ENCODE data around the gene MCOLN2. TPM values are rescaled to one million over a fixed set of nuclear protein-coding genes. Genes with fewer than 3 reads are reported as not detected.
"Not testable (repeated sequence)": the region's sequence is repeated elsewhere in the genome, so short reads cannot be mapped to it uniquely, and the experiment has no call there.

The MCOLN2 gene
- total RNA-seq, result not detected

- DNase-seq, result no peak
Measured at GRCh38 chr1:84996846-84997666, at the start of gene MCOLN2. MCOLN2 (minus strand) TSS chr1:84997113; CDS start chr1:84996872, 241 bp downstream.

GRCh38 chr1:85042413-85042812 is 45.5 kb upstream of the MCOLN2 start:
- no peak for DNase-seq

- no peak for DNase-seq
Measured at GRCh38 chr1:85041793-85042192, 44.9 kb upstream of the MCOLN2 start.

GRCh38 chr1:85033221-85033620 is 36.3 kb upstream of the MCOLN2 start:
- no peak for DNase-seq

- no peak for DNase-seq
Measured at GRCh38 chr1:85030536-85030935, 33.6 kb upstream of the MCOLN2 start.

GRCh38 chr1:85028151-85028550 is 31.2 kb upstream of the MCOLN2 start:
- DNase-seq, result no peak

- no peak for DNase-seq
Measured at GRCh38 chr1:85027242-85027983, 30.5 kb upstream of the MCOLN2 start.

GRCh38 chr1:85025940-85026339 is 29.0 kb upstream of the MCOLN2 start:
- no peak for DNase-seq

GRCh38 chr1:85024736-85025135 is 27.8 kb upstream of the MCOLN2 start:
- no peak for DNase-seq

- no peak for DNase-seq
Measured at GRCh38 chr1:85022700-85023099, 25.8 kb upstream of the MCOLN2 start.

GRCh38 chr1:85019994-85020393 is 23.1 kb upstream of the MCOLN2 start:
- no peak for DNase-seq

- no peak for DNase-seq
Measured at GRCh38 chr1:85015826-85016225, 18.9 kb upstream of the MCOLN2 start.

- DNase-seq, result not testable (repeated sequence)
Measured at GRCh38 chr1:85005641-85006040, 8.7 kb upstream of the MCOLN2 start.

- DNase-seq, result no peak
Measured at GRCh38 chr1:85001742-85002141, 4.8 kb upstream of the MCOLN2 start.

GRCh38 chr1:84998642-84999280 is 1.8 kb upstream of the MCOLN2 start:
- DNase-seq, result no peak

GRCh38 chr1:84997667-84998600 is 1.0 kb upstream of the MCOLN2 start:
- DNase-seq, result no peak

- no peak for DNase-seq
Measured at GRCh38 chr1:84995484-84996334, 1.2 kb downstream of the MCOLN2 start.

GRCh38 chr1:84991097-84991920 is 5.6 kb downstream of the MCOLN2 start:
- no peak for DNase-seq

- DNase-seq, result no peak
Measured at GRCh38 chr1:84988588-84988987, 8.3 kb downstream of the MCOLN2 start.

- not testable (repeated sequence) for DNase-seq
Measured at GRCh38 chr1:84986561-84986960, 10.4 kb downstream of the MCOLN2 start.
